Measurements from ENCODE around the gene RGL1. TPM values are rescaled to one million over a fixed set of nuclear protein-coding genes. Genes with fewer than 3 reads are reported as not detected.

RGL1 gene
- total RNA-seq = 10 to 100 TPM in 2 of 3 donors, 1 to 10 TPM in 1; 6.2 to 29.8 (median 15.9) TPM
- long read RNA-seq, donor 1, full-length matches to known transcripts = 3 of 15 reads
- long read RNA-seq, donor 1, partial matches to known transcripts = 6 of 15 reads
- long read RNA-seq, donor 1, other reads (novel, unspliced or antisense) = 6 of 15 reads
- long read RNA-seq, donor 2, partial matches to known transcripts = 3 of 4 reads
- long read RNA-seq, donor 2, other reads (novel, unspliced or antisense) = 1 of 4 reads

DNA sequence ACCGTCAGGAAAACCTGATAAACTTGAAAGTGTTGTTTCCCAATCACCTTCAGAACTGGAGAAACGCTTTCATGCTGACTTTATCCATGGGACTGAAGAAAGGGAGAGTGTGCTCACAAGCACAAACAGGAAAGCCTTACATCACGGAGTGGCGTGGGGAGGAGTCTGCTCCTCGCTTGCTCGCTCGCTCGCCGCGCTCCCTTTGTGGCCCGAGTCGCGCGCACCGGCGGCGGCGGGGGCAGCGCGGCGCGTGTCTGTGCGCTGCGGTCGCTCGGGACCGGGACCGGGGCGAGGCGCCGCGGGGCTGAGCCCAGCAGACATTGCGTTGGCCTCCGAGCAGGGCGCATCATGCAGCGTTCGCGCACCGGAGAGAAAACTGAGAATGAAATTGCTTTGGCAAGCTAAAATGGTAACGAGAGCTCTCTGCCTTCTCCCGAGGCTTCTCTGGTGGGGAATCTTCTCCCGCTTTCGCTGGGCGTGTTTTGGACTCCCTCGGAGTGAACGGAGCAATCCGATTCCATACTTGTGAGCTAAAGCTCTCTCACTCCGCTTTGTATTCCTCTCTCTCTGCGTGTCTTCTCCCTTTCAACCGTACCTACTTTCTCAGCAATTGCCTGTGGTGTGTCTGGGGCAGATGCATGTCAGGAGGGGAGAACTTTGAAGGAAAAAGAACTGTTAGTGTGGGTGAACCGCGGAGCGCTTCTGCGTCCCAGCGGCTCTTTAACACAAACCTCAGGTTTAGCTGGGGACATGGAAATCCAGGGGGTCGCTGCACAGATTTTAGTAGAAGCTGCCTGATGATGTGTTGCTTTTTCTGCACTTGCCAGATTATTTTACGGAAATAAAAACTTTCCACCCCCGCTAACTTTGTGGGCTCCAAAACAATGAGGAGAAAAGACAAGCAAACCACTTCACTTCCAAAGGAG lies at the start of gene RGL1:
RGL1 (plus strand) TSS at position 205 of the 926 bp plus-strand sequence; CDS start at position 383, 178 bp downstream.
- TF ChIP-seq, protein P1, sequence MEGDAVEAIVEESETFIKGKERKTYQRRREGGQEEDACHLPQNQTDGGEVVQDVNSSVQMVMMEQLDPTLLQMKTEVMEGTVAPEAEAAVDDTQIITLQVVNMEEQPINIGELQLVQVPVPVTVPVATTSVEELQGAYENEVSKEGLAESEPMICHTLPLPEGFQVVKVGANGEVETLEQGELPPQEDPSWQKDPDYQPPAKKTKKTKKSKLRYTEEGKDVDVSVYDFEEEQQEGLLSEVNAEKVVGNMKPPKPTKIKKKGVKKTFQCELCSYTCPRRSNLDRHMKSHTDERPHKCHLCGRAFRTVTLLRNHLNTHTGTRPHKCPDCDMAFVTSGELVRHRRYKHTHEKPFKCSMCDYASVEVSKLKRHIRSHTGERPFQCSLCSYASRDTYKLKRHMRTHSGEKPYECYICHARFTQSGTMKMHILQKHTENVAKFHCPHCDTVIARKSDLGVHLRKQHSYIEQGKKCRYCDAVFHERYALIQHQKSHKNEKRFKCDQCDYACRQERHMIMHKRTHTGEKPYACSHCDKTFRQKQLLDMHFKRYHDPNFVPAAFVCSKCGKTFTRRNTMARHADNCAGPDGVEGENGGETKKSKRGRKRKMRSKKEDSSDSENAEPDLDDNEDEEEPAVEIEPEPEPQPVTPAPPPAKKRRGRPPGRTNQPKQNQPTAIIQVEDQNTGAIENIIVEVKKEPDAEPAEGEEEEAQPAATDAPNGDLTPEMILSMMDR (IDR thresholded peaks at IDR 0.05) = no peak
- Histone ChIP-seq H3K4me3 (peak within 1 kb of the TSS; percentile 3), H3K36me3 (ENCODE audit: low read depth) (no peaks in the 10 kb centered on the region), H3K4me1 (ENCODE audit: low read depth) (no peaks in the 10 kb centered on the region), H3K9me3 (peaks cover 3% of the 10 kb centered on the region)
- DNase-seq = peak; percentile 39 to 59 (median 58)
- ATAC-seq = peak; percentile 84
- intact Hi-C loops (cut with DNase I, micrococcal nuclease) = no loop called here

- H3K9me3 ChIP-seq = no peaks in the 10 kb centered on the region
- intact Hi-C loops (cut with DNase I, micrococcal nuclease) = no loop called here
- no peaks in the 10 kb centered on the region for H3K36me3 ChIP-seq (ENCODE audit: low read depth)
- DNase-seq = no peak
- TF ChIP-seq, protein P1 (IDR thresholded peaks at IDR 0.05) = no peak
- H3K4me1 ChIP-seq (ENCODE audit: low read depth) = no peaks in the 10 kb centered on the region
- no peak for ATAC-seq
- H3K4me3 ChIP-seq = no peak overlapping the region
These were observed 48.6 kb upstream of the RGL1 start for GRCh38 chr1:183756326-183756725.

- TF ChIP-seq, protein P1 (IDR thresholded peaks at IDR 0.05) = no peak
- DNase-seq = no peak
- Histone ChIP-seq H3K9me3 (no peaks in the 10 kb centered on the region), H3K36me3 (ENCODE audit: low read depth) (no peaks in the 10 kb centered on the region), H3K4me1 (ENCODE audit: low read depth) (no peaks in the 10 kb centered on the region), H3K4me3 (no peak overlapping the region)
- ATAC-seq = no peak
- intact Hi-C loops (cut with DNase I, micrococcal nuclease) = no loop called here
These were observed 47.9 kb upstream of the RGL1 start for GRCh38 chr1:183757061-183757460.

DNA sequence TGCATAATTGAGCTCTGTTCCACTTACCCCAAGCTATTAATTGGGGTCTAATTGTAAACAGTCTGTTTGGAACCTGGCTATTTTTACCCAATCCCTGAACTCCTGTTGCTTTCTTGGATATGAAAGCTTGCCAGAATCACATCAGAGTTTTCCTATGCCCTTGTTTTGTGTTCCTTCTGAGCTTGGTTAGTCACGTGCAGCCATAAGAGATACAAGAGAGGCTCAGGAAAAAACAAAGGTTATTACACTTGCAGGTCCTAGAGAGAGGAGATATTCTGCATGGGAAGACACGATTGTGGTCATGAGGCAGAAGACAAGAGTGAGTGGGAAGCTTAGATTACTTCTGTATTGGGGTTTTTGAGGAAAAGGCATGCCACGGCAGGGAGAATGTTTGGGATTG lies 46.0 kb upstream of the RGL1 start:
- H3K9me3 ChIP-seq = no peaks in the 10 kb centered on the region
- no peaks in the 10 kb centered on the region for H3K4me1 ChIP-seq (ENCODE audit: low read depth)
- no peaks in the 10 kb centered on the region for H3K36me3 ChIP-seq (ENCODE audit: low read depth)
- ATAC-seq = no peak
- TF ChIP-seq, protein P1 (IDR thresholded peaks at IDR 0.05) = no peak
- H3K4me3 ChIP-seq = no peak overlapping the region
- no peak for DNase-seq
- intact Hi-C loops (cut with DNase I, micrococcal nuclease) = no loop called here

DNA sequence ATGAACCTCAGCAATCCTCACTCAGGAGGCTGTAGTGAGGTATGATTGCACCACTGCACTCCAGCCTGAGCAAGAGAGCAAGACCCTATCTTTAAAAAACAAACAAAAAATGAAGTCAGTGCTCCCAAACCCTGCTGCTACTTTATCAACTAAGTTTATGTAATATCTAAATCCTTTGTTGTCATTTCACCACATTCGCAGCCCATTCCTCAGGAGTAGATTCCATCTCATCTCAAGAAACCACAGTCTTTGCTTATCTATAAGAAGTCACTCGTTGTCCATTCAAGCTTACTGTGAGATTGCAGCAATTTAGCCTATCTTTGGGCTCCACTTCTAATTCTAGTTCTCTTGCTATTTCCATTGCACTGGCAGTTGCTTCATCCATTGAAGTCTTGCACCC lies 44.3 kb upstream of the RGL1 start:
- H3K4me3 ChIP-seq = no peak overlapping the region
- no peak for DNase-seq
- H3K4me1 ChIP-seq (ENCODE audit: low read depth) = no peaks in the 10 kb centered on the region
- peaks cover 6% of the 10 kb centered on the region for H3K9me3 ChIP-seq
- TF ChIP-seq, protein P1 (IDR thresholded peaks at IDR 0.05) = no peak
- no peak for ATAC-seq
- intact Hi-C loops (cut with DNase I, micrococcal nuclease) = no loop called here
- H3K36me3 ChIP-seq (ENCODE audit: low read depth) = no peaks in the 10 kb centered on the region

Measured in mucosa of descending colon (tissue), 3 donors.